K562 (cell line): ENCODE results near the gene SC5D. TPM values are rescaled to one million over a fixed set of nuclear protein-coding genes. Genes with fewer than 3 reads are reported as not detected.

Source experiments
- ATAC-seq: fragments of 200-7000 bp; cut with Tn5 transposase; 3 replicates; pipeline ENCODE4 v1.9.1; 2020; ENCODE audit warnings: moderate library complexity
- BruUV-seq: library from RNA; stranded (reverse); fragments of 400-500 nt; replicated peaks from 2 replicates; lab custom pipeline; 2021; lab: Mats Ljungman, UMichigan
- CTCF ChIA-PET: fragments of 300-600 bp; formaldehyde crosslinking; extraction: SDS; loops from one replicate; lab custom pipeline; 2021; ENCODE audit warnings: low intra/inter-chr PET ratio; lab: Yijun Ruan, JAX
- POLR2A ChIA-PET: fragments of 300-600, 350-650 bp; sonication (Branson Sonifier 250); formaldehyde crosslinking; extraction: SDS; loops from one replicate; lab custom pipeline; 2021; ENCODE audit warnings: antibody characterized with exemption, inconsistent platforms; lab: Yijun Ruan, JAX
- DNase-seq, 4 experiments: peaks; one replicate each; pipeline versions ENCODE4 v3.0.0 to v3.0.0-alpha.2; 2011 to 2018; ENCODE audit warnings: low spot score in 3 of 4, mixed read lengths in 3 of 4; ENCODE audit errors: extremely low read depth in 1 of 4
- FAIRE-seq: peaks from 2 replicates; lab custom pipeline; 2011; peaks lifted over from hg19 to GRCh38; lab: Jason Lieb, UNC
- H2AFZ ChIP-seq: 2 replicates; pipeline ENCODE4 v1.6.0; 2011; ENCODE audit warnings: low read depth, low read length, control low read depth, inconsistent platforms
- H3K27ac ChIP-seq: fragments of 200-600 bp; 3 replicates; pipeline ENCODE4 v1.8.0; 2011; ENCODE audit warnings: low read depth, mild to moderate bottlenecking, control low read depth, inconsistent platforms, low read length, moderate library complexity, mixed read lengths; ENCODE audit errors: extremely low read depth
- H3K27me3 ChIP-seq, 2 experiments: fragments of 300-600 bp in 1 of 2; 2 replicates in 1 of 2; 3 replicates in 1 of 2; pipeline versions ENCODE4 v1.6.0 to v1.8.0; 2011; ENCODE audit warnings: inconsistent platforms in 2 of 2, low read length in 2 of 2, mild to moderate bottlenecking in 1 of 2, mixed read lengths in 1 of 2, moderate library complexity in 1 of 2; ENCODE audit not compliant: control insufficient read depth in 2 of 2, insufficient read depth in 2 of 2
- H3K36me3 ChIP-seq: fragments of 300-600 bp; 3 replicates; pipeline ENCODE4 v1.8.0; 2011; ENCODE audit warnings: mild to moderate bottlenecking, low read length, inconsistent platforms; ENCODE audit not compliant: control insufficient read depth, insufficient read depth
- H3K4me1 ChIP-seq, 2 experiments: fragments of 200-600 bp in 1 of 2; replicated peaks in 1 of 2; 2 replicates in 1 of 2; 3 replicates in 1 of 2; pipeline versions ENCODE4 v1.5.1 to v1.8.0; 2011; ENCODE audit warnings: inconsistent platforms in 2 of 2, low read length in 2 of 2, mild to moderate bottlenecking in 1 of 2, mixed read lengths in 1 of 2, moderate library complexity in 1 of 2; ENCODE audit not compliant: control insufficient read depth in 2 of 2, insufficient read depth in 2 of 2
- H3K4me2 ChIP-seq: 2 replicates; pipeline ENCODE4 v1.6.1; 2011; ENCODE audit warnings: low read length, control low read depth, inconsistent platforms, mixed read lengths; ENCODE audit not compliant: insufficient read depth
- H3K4me3 ChIP-seq: fragments of 200-600 bp; sonication (generic), shearing (Covaris generic); 2 replicates; pipeline ENCODE4 v1.5.1; 2016; ENCODE audit warnings: control low read depth, inconsistent platforms
- H3K79me2 ChIP-seq: fragments of 200-600 bp; 3 replicates; pipeline ENCODE4 v1.8.0; 2011; ENCODE audit warnings: low read length, inconsistent platforms; ENCODE audit not compliant: control insufficient read depth, insufficient read depth
- H3K9ac ChIP-seq, 2 experiments: 2 replicates each; pipeline versions ENCODE4 v1.6.0 to v1.6.1; 2011; ENCODE audit warnings: low read depth in 2 of 2, low read length in 2 of 2, control low read depth in 1 of 2, inconsistent platforms in 1 of 2, mild to moderate bottlenecking in 1 of 2, mixed read lengths in 1 of 2; ENCODE audit not compliant: insufficient read depth in 1 of 2
- H3K9me1 ChIP-seq: one replicate; pipeline ENCODE4 v1.6.0; 2011; ENCODE audit warnings: inconsistent platforms, mild to moderate bottlenecking, low read length, moderate library complexity; ENCODE audit not compliant: control insufficient read depth, insufficient read depth
- H3K9me3 ChIP-seq: replicated peaks from 2 replicates; pipeline ENCODE4 v1.5.1; 2011; ENCODE audit warnings: low read depth, low read length, inconsistent platforms; ENCODE audit not compliant: control insufficient read depth, insufficient read depth
- H4K20me1 ChIP-seq: replicated peaks from 2 replicates; pipeline ENCODE4 v1.6.1; 2011; ENCODE audit warnings: low read length, inconsistent platforms, mixed read lengths; ENCODE audit not compliant: control insufficient read depth, insufficient read depth
- ARID2 ChIP-seq: fragments of 450-650 bp; IDR thresholded peaks from 2 replicates; pipeline ENCODE4 v1.6.1; 2017; ENCODE audit warnings: antibody characterized with exemption, mild to moderate bottlenecking
- BMI1 ChIP-seq: fragments of 150-350 bp; IDR thresholded peaks from 2 replicates; pipeline ENCODE4 v1.6.1; 2014; ENCODE audit warnings: low read length
- CBFB ChIP-seq: sonication (generic); formaldehyde crosslinking; IDR thresholded peaks from 2 replicates; pipeline ENCODE4 v1.4.0; 2020; ENCODE audit warnings: mild to moderate bottlenecking, missing genetic modification reagents
- GMEB1 ChIP-seq: fragments of 250-450 bp; sonication (Bioruptor Pico); IDR thresholded peaks from 2 replicates; pipeline ENCODE4 v1.4.0; 2020; ENCODE audit warnings: mild to moderate bottlenecking
- HEY1 ChIP-seq: fragments of 250-450 bp; sonication (Bioruptor Pico); IDR thresholded peaks from 2 replicates; pipeline ENCODE4 v1.5.0; 2020; ENCODE audit warnings: mild to moderate bottlenecking, moderate library complexity, borderline replicate concordance
- IFI16 ChIP-seq: fragments of 250-450 bp; sonication (Bioruptor Pico); IDR thresholded peaks from 2 replicates; pipeline ENCODE4 v2.1.2; 2022; ENCODE audit warnings: mild to moderate bottlenecking, inconsistent platforms
- NCOA6 ChIP-seq: fragments of 450-650 bp; IDR thresholded peaks from 2 replicates; pipeline ENCODE4 v1.6.1; 2017; ENCODE audit warnings: mild to moderate bottlenecking
- NFXL1 ChIP-seq: fragments of 450-650 bp; formaldehyde crosslinking; IDR thresholded peaks from 2 replicates; pipeline ENCODE4 v1.4.0; 2021; ENCODE audit warnings: mild to moderate bottlenecking
- PTTG1 ChIP-seq: fragments of 450-650 bp; IDR thresholded peaks from 2 replicates; pipeline ENCODE4 v1.6.1; 2016; ENCODE audit warnings: low read depth, mild to moderate bottlenecking, missing genetic modification characterization, missing compliant biosample characterization
- ZSCAN29 ChIP-seq: fragments of 450-650 bp; IDR thresholded peaks from 2 replicates; pipeline ENCODE4 v1.6.1; 2017
- WGBS: fragments of 100-300 bp; shearing (Covaris generic); methylation state at CpG from one replicate; pipeline ENCODE4 v1.1.6; 2016; ENCODE audit warnings: low coverage, mixed read lengths; ENCODE audit not compliant: insufficient coverage; ENCODE audit errors: missing lambda C conversion rate; 5-methylcytosine and 5-hydroxymethylcytosine counted together
- in situ Hi-C: fragments of 300-500 bp; cut with MboI; formaldehyde crosslinking; loops from 4 replicates; pipeline ENCODE4 v1.15.0; 2018; ENCODE audit warnings: inconsistent platforms, mixed read lengths
- intact Hi-C: fragments of 100-400 bp; cut with micrococcal nuclease; formaldehyde crosslinking; loops from 2 replicates; pipeline ENCODE4 v1.14.2; 2022
- polyA plus RNA-seq, 8 experiments: library from polyadenylated mRNA; depleted of rRNA in 4 of 8; stranded (reverse) in 5 of 8; unstranded in 3 of 8; fragments of >200 nt; fragmentation: Nextera tagmentation in 2 of 8; fragmentation: Illumina TruSeq in 1 of 8; extraction: Ambion mirVana in 2 of 8; extraction: Trizol in 1 of 8; gene quantifications; 2 replicates each; pipeline versions ENCODE4 v1.2.1 to v1.2.3, GENCODE V29; 2011 to 2014; ENCODE audit warnings: inconsistent platforms in 1 of 8, missing spikeins in 1 of 8
- total RNA-seq, 7 experiments: library from RNA; depleted of rRNA in 6 of 7; stranded (reverse); fragments of >200 nt in 6 of 7; fragmentation: Illumina TruSeq in 2 of 7; extraction: Trizol in 2 of 7; gene quantifications; 2 replicates each; pipeline versions ENCODE4 v1.2.1 to v1.2.3, GENCODE V29; 2011 to 2021; ENCODE audit warnings: low replicate concordance in 1 of 7

SC5D gene
- total and polyA plus RNA-seq, 9 of the 15 experiments (the other 6 are each of a cell fraction or from before 2014, with no cell fraction given), result 7.6 to 84.0 (median 17.4) TPM

GRCh38 chr11:121300972-121301699, 8.6 kb downstream of the SC5D start:
- CTCF ChIA-PET, result no interaction called here
- Histone ChIP-seq H3K4me3 (no peak overlapping the region), H3K9me1 (no peaks in the 10 kb centered on the region), H3K9ac (no peak overlapping the region), H3K36me3 (peaks cover 16% of the 10 kb centered on the region; the same call in 1 of the 3 replicates), H3K4me1 (no peaks in the 10 kb centered on the region), H3K4me2 (no peak overlapping the region), H2AFZ (no peak overlapping the region), H3K79me2 (peaks cover 15% of the 10 kb centered on the region; the same call in 2 of the 3 replicates), H3K27ac (no peak overlapping the region), H3K9me3 (no peaks in the 10 kb centered on the region), H4K20me1 (no peaks in the 10 kb centered on the region), H3K27me3 (no peaks in the 10 kb centered on the region)
- in situ Hi-C loops (no loop called here), intact Hi-C loops (no loop called here)
- ATAC-seq, result no peak
- 57% methylated on average over 3 of the region's 3 CpGs for WGBS
- no TSS peak for BruUV-seq
- no peak for TF ChIP-seq NCOA6
- no peak for TF ChIP-seq BMI1
- no peak for TF ChIP-seq PTTG1 (tag)
- no peak for TF ChIP-seq ZSCAN29
- no peak for TF ChIP-seq NFXL1
- TF ChIP-seq GMEB1 (CRISPR knock-in tag), result no peak
- TF ChIP-seq CBFB, result no peak
- no peak for TF ChIP-seq IFI16 (CRISPR knock-in tag)
- TF ChIP-seq ARID2, result no peak
- TF ChIP-seq HEY1 (CRISPR knock-in tag), result no peak
- POLR2A ChIA-PET, result interaction anchor here (0.6 to 0.7 kb wide), 2 partner anchors 182 to 1703 kb away, joined by 3 read pairs; no protein-coding TSS in a partner anchor
- no peak for FAIRE-seq
- no peak for DNase-seq
